ENCODE results near the gene ZNF791.
"Not testable (repeated sequence)": the region's sequence is repeated elsewhere in the genome, so short reads cannot be mapped to it uniquely, and the experiment has no call there.

Gene ZNF791

DNA sequence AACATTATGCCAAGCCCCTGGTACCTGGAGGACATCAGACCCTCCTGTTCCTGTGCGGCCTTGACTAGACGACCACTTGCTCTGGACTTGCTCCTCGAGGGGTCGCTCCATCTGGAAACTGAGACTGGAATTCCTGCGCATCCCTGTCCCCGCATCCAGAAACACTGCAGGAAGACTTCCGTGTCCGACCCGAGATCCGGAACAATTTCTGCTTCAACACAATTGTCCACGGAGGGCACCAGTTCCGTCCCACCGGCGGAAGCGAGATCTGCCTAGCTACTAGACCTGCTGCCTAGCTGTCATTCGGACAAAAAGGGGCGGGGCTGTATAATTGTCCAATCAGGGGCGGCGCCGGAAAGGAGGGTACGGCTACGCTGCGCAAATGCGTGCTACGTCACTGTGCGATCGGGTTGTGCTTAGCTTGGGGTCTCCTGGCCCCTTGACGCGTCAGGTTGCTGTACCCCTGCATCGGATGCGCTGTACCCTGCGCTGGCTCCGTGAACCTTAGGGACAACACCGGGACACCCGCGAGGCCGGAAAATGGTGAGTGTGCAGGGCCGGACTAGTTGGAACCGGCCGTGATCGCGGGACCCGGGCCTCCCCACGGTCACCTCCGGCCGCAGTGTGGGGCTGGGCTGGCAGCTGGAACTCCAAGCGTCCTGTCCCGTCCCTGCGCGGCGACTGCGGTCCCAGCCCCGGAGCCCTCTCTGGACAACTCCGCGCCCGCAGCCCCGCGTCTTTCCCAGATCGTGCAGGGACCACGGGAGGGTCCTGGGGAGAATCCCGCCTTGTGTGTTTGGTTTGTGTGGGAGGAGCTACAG is at the start of gene ZNF791, which contains the start of gene ZNF490:
TSS of gene ZNF791 (plus strand) at position 381 of the 821 bp plus-strand sequence. CDS start at position 541, 160 bp downstream.
TSS of gene ZNF490 (minus strand) at position 274 of the 821 bp plus-strand sequence. CDS start at position 141, 133 bp downstream.
- peak; percentile 91 to 96 for DNase-seq (ENCODE audit: extremely low read depth in 1 of 2, low read depth in 1 of 2)

DNA sequence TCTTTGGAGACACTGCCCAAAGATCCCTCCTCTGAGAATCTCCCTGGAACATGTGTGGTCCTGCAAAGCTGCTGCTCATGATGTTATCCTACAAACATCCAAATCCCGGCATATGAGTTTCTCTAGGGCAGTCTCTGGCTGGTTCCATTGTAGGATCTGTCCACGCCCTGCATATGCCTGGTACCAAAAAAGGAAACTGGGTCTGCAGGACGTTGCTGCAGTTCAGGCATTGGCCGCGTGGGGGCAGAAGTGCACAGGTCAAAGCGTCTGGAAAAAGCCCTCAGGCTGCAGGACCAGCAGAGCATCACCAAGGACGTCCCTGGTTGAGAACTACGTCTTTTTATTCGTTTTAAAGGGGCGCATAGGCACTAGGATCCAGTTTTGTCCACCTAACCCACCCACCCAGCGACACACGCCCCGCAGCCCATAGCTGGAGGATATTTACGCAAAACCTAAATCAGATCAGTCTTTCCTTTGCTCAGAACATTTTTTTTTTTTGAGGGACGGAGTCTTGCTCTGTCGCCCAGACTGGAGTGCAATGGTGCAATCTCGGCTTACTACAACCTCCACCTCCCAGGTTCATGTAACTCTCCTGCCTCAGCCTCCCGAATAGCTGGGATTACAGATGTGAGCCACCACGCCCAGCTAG is 46.6 kb upstream of the ZNF791 start:
- peak; percentile 75 to 85 for DNase-seq (ENCODE audit: extremely low read depth in 1 of 2, low read depth in 1 of 2)

- DNase-seq (ENCODE audit: extremely low read depth in 1 of 2, low read depth in 1 of 2) = not testable (repeated sequence)
These were observed 44.3 kb upstream of the ZNF791 start for GRCh38 chr19:12566380-12566779.

- DNase-seq (ENCODE audit: extremely low read depth in 1 of 2, low read depth in 1 of 2) = no peak
These were observed 42.8 kb upstream of the ZNF791 start for GRCh38 chr19:12567951-12568350.

- no peak for DNase-seq (ENCODE audit: extremely low read depth in 1 of 2, low read depth in 1 of 2)
These were observed 36.7 kb upstream of the ZNF791 start for GRCh38 chr19:12574036-12574435.

DNA sequence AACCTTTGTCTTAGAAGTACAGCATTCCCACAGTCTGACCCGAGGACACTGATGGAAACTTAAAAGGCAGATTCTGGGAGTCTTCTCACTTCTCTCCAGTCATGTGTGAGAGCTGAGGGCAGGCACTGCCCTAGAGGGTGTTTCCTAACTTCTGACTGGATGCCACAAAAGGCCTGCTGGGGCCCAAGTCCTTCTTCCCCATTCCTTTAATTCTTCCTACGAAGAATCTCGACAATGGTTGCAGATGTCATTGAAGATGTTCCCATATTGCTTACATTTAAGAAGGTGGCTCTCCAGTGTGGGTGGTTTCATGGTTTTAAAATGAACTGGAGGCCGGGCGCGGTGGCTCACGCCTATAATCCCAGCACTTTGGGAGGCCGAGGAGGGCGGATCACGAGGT is 32.1 kb upstream of the ZNF791 start:
- no peak for DNase-seq (ENCODE audit: extremely low read depth in 1 of 2, low read depth in 1 of 2)

GRCh38 chr19:12580180-12580694 is 30.5 kb upstream of the ZNF791 start:
- DNase-seq (ENCODE audit: extremely low read depth in 1 of 2, low read depth in 1 of 2) = no peak

DNA sequence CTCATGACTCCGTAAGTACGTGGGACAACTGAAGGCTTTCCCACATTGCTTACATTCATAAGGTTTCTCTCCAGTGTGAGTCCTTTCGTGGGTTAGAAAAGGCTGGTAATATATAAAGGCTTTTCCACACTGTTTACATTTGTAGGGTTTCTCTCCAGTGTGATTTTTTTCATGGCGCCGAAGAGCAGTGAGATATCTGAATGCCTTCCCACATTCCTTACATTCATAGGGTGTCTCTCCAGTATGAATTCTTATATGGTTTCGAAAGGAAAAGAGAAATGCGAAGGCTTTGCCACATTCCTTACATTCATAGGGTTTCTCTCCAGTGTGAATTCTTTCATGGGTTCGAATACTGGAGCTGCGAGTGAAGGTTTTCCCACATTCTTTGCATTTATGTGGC is 29.6 kb upstream of the ZNF791 start:
- DNase-seq (ENCODE audit: extremely low read depth in 1 of 2, low read depth in 1 of 2) = no peak

- DNase-seq (ENCODE audit: extremely low read depth in 1 of 2, low read depth in 1 of 2) = no peak
These were observed 14.2 kb upstream of the ZNF791 start for GRCh38 chr19:12596485-12596884.

GRCh38 chr19:12596927-12597548 is 13.7 kb upstream of the ZNF791 start:
- DNase-seq (ENCODE audit: extremely low read depth in 1 of 2, low read depth in 1 of 2) = no peak

GRCh38 chr19:12597594-12597993 is 13.1 kb upstream of the ZNF791 start:
- no peak for DNase-seq (ENCODE audit: extremely low read depth in 1 of 2, low read depth in 1 of 2)

DNA sequence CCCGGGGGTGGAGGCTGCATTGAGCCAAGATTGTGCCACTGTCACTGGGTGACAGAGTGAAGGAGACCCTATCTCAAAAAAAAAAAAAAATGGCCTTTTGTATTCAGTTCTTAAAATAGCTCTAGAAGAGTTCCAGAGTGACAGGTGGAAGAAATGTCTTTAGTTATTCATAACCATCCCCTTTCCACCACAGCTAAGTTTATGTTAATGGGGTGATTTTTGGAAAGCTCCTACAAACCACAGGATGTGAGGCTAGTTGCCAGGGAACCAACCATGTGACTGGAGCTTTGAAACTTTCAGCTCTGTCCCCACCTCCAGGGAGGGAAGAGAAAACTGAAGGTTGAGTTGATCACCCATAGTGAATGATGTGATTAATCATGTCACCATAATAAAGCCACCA is 7.0 kb upstream of the ZNF791 start:
- DNase-seq (ENCODE audit: extremely low read depth in 1 of 2, low read depth in 1 of 2) = no peak

DNA sequence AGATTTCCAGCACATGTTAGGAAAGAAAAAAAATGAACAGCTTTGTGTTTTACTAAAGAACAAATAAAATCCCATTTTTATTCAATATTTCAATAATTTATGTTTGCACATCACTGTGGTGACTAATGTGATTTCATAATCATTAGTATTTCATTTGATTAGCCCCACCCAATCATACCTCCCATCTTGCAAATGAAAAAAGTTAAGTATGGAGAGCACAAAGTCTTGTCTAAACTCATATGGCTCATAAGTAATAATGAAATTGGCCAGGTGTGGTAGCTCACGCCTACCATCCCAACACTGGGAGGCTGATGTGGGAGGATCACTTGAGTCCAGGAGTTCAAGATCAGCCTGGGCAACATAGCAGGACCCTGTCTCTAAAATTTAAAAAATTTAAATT is 3.9 kb upstream of the ZNF791 start:
- no peak for DNase-seq (ENCODE audit: extremely low read depth in 1 of 2, low read depth in 1 of 2)

DNA sequence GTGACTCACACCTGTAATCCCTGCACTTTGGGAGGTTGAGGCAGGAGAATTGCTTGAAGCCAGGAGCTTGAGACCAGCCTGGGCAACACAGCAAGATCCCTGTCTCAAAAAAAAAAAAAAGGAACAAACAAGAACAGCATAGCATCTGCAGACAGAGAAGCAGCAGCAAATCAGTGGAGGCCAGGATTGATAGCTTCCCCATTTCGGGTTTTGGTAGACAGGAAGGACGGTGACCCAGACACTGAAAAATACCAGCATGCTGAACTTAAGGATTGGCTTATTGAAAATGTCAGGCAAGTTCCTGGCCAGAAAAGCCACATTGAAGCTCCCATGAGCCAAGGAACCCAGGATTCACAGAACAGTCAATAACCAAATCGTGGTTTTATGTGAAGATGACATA is 3.1 kb upstream of the ZNF791 start:
- no peak for DNase-seq (ENCODE audit: extremely low read depth in 1 of 2, low read depth in 1 of 2)

DNA sequence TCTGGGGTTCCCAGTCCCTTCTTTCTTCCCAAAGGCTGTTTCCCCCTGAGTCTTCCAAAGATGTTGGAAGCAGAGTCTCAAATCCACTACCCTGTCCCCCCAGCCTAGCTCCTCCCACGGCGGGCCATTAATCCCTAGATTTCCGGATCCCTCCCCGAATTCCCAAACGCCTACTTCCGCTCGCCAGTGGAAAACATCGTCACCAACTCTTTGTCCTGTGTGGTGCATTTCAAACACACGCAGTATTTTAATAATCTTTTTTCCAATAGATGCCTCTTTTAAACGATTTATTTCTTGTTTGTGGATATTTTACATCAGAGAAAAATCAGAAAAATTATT is 610 bp downstream of the ZNF791 start:
- DNase-seq (ENCODE audit: extremely low read depth in 1 of 2, low read depth in 1 of 2) = no peak

GRCh38 chr19:12617646-12618045 is 6.9 kb downstream of the ZNF791 start:
- DNase-seq (ENCODE audit: extremely low read depth in 1 of 2, low read depth in 1 of 2) = no peak

GRCh38 chr19:12621253-12622024 is 10.7 kb downstream of the ZNF791 start:
- DNase-seq (ENCODE audit: extremely low read depth in 1 of 2, low read depth in 1 of 2) = not testable (repeated sequence)

DNA sequence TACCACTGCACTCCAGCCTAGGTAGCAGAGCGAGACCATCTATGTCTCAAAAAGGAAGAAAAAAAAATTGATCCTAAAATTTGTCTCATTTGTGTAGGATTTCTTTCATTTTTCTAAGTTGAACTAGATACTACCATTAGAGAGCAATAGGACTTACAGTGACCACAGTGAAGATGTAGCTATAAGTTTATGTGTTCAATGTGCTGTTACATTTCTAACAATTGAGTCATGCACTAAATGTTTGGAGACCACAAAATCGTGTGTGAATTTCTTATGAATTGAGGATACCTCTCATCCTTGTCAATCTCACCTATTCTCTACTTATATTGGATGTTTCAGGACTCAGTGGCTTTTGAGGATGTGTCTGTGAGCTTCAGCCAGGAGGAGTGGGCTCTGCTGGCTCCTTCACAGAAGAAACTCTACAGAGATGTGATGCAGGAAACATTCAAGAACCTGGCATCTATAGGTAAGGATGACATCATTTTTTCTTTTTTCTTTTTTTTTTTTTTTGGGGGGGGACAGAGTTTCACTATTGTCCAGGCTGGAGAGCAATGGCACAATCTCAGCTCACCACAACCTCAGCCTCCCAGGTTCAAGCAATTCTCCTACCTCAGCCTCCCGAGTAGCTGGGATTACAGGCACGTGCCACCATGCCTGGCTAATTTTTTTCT is 12.8 kb downstream of the ZNF791 start:
- no peak for DNase-seq (ENCODE audit: extremely low read depth in 1 of 2, low read depth in 1 of 2)

GRCh38 chr19:12626958-12627357 is 16.2 kb downstream of the ZNF791 start:
- no peak for DNase-seq (ENCODE audit: extremely low read depth in 1 of 2, low read depth in 1 of 2)

Data from activated CD8-positive, alpha-beta memory T cell treated with anti-CD3 and anti-CD28 coated beads for 1 hour (primary cell).